Endometrial microvascular endothelial cells (primary cell): ENCODE results near the gene STAT1. TPM values are rescaled to one million over a fixed set of nuclear protein-coding genes. Genes with fewer than 3 reads are reported as not detected.

Experiments used
- in situ Hi-C: cut with HindIII; loops from 2 replicates; pipeline ENCODE4 v1.10.0; 2017; ENCODE audit warnings: low sequenced_read_pairs, low pct_unique_long_range_greater_than_20kb; ENCODE audit errors: inconsistent ontology term
- total RNA-seq: library from RNA; depleted of rRNA; stranded (reverse); fragments of >200 nt; gene quantifications from one replicate; pipeline ENCODE4 v1.2.3, GENCODE V29; 2015; ENCODE audit errors: inconsistent ontology term

STAT1 gene
- 65.8 TPM for total RNA-seq

DNA sequence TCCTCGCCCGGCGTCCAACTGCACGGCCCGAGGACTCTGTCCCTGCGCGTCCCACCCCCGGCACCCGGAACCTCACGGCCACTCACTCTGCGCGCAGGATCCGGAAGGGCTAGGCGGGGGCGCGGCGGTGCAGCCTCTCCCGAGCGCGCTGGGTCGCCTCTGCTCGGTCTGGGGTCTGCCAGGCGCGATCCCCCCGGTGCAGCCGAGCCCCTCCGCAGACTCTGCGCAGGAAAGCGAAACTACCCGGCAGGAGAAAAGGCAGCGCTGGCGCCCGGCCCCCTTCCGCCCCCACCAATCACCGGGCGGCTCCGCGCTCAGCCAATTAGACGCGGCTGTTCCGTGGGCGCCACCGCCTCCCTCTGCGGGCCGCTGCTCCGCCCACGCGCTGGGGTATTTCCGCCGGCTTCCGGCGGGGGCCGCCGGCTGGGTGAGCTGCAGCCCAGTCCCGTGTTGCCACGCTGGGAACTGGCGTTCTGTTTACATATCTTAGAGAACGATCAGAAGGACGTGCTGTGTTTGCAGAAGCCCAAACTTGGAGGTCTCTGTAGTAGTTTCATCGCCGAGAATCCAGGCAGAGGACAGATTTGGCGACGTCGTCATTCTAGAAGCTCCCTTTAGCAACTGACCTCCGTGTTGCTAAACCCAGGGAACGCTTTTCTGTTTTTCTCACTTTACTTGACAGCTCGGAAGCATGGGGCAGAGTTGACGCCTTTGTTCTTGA lies at the start of gene STAT1:
Gene STAT1, minus strand, starts transcription at position 240 of the 721 bp plus-strand sequence. CDS start 4,168 bp downstream, outside the sequence.
- in situ Hi-C loops, result no loop called here

DNA sequence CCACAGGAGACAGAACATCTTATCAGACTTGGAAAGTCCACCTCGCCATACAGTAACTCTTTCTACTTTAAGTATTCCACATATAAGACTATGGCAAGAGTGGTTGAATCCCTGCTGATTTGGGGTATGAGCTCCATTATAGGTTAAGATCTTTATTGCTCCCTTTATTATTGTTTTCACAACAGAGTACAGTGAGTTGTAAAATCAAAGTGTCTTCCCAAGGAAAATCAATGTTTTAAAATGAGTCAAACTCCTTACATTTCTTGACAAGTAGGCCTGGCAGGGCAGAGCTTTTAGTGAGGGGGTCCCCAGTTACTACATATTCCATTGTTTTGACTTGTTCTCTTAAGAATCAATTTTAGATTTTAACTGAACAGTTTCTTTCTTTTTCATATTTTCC lies 49.6 kb upstream of the STAT1 start:
- in situ Hi-C loops, result no loop called here

DNA sequence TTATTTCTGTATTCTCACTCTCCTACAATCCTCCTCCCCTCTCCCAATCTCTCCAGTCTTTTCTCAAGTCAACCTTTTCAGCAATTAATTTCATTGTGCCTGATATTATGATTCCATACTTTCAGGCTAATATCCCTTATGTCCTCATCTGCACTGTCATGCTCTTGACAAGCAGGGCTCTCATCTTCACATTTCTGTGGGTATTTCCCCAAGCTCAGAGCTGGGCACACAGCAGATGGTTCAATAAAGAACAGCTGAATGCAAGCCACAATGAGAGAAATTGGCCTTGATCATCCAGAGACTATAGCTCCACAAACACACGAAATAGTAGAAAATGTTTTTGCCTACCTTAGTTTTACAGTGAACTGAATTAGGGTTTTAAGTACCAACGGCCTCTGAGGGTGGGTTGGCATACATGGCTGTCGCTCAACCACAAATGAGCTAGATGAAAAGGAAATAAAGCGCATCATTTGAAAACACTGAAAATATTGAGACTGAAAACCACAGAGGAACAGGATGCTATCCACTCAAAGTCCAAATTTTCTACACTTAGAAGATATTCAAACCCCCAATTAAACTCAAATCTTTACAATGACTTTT lies 47.5 kb upstream of the STAT1 start:
- in situ Hi-C loops, result no loop called here

DNA sequence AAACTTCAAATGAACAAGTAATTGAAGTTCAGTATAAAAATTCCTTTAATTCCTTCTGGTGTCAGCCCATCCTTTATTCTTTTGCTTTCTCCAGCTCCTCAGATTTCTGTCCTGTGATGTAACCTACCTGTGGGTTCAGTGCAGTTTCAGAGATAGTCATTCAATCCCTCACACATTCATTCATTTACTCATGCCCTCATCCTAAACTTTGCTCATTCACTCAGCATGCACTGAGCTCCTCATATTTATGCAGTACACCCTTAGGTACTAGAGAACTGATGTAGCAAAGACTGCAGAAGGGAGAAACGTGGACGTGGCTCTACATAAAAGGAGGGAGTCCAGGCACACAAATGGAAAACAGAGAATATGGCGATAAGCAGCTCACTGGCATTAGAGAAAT lies 45.3 kb upstream of the STAT1 start:
- in situ Hi-C loops, result no loop called here

DNA sequence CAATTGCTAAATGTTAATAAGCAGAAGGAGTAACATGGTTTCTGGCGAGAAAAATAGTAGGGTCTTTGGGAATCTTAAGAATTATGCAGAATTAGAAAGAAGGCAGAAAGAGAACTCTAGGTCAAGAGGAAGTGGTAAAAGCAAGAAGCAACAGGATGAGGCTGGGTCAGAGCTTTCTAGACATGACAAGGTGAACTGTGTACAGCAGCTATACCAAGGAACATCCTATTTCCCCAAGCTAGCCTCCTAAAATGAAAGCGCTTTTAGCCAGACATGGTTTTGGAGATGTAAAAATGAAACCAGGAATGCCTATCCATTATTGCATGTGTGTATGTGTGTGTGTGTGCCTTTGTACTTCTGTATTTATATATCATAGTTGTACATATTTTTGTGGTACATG lies 42.3 kb upstream of the STAT1 start:
- in situ Hi-C loops, result no loop called here

DNA sequence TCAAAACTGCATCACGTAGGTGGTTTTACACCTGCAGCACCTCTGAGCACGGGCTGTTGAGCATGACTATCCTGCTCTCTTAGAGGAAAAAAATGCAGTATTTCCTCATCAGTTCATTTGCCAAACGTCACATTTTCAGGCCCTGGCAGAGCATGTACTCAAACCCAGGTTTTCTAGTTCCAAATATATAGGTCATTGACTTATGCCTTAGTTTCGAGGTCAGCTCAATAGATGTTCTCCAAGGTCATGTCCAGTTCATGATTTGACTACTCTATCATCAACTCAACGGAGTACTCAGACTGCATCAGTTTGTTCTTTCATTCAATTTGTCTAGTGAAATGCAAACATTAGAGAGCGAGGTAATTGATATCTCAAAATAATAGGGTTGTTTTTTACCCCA lies 39.3 kb upstream of the STAT1 start:
- in situ Hi-C loops, result no loop called here

DNA sequence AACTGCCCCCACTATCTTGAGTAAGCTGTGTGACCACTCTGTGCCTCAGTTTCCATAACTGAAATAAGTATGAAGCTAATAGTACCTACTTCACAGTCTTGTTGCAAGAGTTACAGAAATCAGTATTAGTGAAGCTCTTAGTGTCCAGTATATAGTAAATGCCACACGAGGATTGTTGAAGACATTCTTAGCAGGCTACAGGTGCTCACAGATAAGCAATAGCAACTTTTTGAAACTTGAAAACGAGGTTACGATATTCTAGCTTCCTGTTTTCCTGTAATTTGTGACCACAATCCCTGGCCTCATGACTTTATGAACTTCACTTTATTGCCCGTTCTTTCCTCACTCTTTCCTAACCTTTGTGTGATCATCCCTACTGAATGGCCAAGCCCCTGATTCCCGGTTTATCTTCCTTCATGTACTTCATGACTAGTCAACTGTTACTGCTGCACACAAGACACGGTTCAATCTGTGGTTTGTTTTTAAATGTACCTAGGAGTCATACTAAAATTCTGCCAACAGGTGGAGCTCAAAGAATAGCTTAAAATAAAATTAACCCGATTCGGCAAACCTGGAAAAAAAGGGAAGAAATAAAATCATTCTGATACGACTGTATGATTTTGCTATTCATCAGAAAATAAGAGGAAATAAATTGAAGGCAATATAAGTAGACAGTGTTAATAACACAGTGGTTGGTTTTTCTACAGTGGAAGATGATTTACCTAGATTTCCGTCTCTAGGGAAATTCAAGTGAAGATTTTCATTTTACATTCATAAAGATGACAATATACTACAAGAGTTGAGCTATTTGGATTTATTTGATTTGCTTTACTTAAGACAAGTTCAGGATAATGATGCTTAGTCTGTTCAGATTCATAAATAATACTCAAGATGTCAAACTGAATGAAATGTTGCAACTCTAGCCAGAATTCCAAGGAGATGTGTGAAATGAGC lies 38.1 kb upstream of the STAT1 start:
- in situ Hi-C loops, result no loop called here

DNA sequence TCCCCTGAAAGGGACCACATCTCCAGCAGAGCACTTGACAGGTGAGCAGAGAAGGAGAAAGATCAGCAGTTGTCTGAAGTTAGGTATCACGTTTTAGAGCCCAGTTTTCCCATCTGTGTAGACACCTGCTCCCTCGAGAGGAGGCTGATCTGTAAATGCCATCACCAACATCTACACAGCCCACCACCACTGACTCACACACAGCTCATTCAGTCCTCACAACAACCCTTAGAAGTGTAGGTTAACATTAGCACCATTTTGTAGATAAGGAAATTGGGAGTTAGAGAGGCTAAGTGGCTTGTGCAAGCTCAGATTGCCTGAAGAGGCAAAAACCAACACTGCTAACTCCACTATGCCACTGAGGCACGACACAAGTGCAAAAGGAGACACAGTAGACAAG lies 37.2 kb upstream of the STAT1 start:
- in situ Hi-C loops, result no loop called here

DNA sequence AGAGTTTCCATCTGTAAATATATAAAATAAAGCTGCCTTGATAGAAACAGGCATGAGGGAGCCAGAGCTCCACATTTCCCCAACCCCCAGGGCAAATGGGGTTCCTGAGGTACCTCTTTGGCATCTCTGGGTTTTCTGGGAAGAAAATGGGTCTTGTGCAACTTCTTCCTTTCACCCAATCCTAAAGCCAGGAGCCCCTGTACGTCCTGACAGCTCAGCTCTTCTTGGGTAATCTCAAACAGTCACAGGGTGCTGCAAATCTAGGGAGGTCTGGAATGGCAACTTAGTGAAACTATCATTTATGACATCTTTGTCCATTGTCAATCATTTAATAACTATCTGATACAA lies 36.6 kb upstream of the STAT1 start:
- in situ Hi-C loops, result no loop called here

DNA sequence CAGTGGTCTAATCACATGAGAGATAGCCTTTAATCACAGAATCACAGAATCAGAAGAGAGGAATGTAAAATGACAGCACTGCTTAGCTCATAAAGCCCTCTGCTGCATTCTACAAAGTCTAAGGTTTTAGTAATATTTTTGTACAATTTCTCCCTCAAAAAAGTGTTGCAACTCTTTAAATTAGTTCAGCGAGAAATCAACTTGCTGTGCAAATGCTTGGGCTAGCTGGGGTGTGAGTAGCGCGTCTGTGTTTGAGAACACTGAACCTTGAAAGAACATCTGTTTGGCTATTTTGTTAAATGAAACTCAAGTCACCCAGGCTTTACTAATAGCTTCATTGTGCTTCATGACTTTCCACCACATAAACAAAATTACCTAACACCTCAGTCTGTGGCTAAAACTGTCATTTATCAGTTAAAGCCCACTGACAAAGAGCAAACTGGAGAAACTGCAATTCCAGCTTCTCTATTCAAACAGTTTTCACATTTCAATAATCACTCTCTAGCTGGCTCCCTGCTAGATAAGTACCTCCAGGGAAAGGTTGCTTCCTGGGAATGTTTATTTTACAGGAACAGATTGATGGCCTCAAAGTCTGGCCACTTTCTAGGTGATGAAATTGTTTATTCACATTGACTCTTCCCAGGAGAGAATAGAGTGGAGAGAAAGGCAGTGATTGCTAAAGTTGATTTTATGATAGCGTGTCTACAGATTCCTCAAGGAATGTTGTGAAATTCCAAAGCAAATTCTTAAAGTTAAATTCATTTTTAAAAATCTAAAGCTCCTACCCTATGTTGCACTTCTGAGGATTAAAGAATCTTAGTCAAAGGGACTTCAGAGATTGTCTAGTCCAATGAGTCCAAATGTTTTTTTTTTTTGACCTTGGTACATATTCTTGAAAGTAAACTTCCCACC lies 36.0 kb upstream of the STAT1 start:
- in situ Hi-C loops, result loop anchor here (25.0 kb wide), 1 partner anchor 462 kb away; no protein-coding TSS in a partner anchor

DNA sequence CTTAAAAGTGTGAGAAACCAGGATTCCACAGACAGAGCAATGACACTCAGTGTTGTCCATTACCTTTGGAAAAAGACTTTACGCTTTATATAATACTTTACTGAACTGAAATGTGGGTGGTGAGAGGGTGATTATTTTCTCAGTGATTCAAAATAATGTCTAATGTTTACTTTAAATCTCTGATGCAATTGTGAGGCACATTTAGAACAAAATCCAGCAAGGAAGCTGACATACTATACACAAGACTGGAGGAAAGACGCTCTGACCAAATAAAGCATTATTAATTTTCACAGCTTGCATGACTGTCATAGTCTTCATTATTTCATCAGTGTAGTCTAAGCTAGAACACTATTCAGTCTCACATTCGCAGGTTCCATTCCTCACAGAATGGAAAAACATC lies 34.1 kb upstream of the STAT1 start:
- in situ Hi-C loops, result loop anchor here (25.0 kb wide), 1 partner anchor 464 kb away; no protein-coding TSS in a partner anchor

DNA sequence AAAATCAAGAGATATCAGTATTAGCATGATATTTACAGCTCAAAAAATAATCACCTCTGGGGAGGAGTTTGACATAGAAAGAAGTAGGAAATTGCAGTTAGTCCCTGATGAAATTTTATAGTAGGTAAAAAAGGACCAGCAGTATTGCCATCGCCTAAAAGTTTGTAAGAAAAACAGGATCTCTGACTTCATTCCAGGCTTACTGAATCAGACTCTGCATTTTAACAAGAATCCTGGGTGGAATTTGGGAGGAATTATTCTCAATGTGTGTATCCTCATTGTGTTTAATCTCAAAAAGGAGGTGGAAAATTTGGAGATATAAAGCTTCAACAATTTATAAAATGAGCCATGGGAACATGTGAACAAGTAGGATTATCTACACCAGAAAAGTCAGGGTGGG lies 31.2 kb upstream of the STAT1 start:
- in situ Hi-C loops, result loop anchor here (25.0 kb wide), 1 partner anchor 467 kb away; no protein-coding TSS in a partner anchor

DNA sequence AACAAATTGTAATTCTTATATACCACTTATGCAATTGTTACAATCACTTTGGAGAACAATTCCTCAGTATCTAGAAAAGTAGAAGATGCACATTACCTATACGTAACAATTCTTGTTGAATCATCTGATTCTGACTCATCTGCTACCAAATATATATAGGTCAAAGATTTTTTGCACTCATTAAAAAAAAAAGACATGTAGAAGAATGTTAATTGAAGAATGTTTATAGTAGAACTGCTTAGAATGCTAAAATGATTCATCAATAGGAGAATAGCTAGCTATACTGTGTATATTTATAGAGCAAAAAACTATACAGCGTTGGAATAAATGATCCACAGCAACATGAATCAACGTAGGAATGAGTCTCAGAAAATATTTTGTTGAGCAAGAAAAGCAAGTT lies 29.5 kb upstream of the STAT1 start:
- in situ Hi-C loops, result loop anchor here (25.0 kb wide), 1 partner anchor 469 kb away; no protein-coding TSS in a partner anchor

DNA sequence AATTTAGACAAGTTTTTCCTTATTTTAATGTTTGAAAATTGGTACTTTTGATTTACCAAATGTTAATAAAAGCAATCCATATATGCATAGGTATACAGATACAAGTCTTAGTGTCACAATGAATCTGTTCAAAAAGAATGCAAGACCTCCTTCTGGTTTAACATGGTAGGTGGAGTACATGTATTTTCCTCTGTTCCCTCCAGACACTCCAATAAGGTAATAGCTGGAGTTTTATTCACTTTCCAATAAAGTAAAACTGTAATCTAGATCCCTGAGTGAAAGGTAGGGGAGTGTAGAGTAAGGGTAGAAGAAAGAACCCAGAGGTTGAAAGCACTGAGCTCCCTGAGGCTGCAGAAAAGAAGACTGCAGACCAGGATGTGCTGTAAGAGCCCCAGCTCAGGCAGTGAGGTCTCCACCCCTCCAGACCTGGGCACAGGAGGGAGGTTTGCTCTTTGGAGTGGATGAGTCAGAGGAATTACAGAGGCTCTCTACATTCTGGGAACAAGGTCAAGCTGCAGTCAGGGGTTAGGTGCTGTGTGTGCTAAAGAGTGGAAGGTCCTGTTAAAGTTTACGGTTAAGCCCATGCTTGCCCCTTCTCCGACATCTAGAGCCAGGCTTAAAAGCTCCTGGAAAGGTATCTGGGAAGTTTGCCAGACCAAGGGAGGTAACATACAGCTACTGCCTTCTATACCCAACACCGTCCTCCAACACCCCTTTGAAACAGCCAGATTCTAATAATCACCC lies 27.6 kb upstream of the STAT1 start:
- in situ Hi-C loops, result loop anchor here (25.0 kb wide), 1 partner anchor 471 kb away; no protein-coding TSS in a partner anchor

DNA sequence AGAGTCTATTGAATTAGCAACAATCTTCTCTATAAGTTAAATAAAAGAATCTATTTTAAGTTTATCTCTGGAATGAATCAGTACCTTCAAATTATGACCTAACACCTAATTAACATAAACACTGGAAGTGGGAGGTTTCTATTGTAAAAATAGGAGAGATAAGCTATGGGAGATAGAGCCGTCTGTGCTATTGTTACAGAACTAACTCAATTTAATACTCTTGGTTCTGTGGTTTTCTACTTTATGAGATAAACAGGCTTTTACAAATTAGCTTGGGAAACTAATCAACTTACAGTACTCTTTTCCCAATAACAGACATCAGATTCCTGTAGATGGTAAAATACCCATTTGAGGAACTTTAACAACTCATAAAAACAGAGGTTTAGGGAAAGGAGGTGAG lies 25.6 kb upstream of the STAT1 start:
- in situ Hi-C loops, result loop anchor here (25.0 kb wide), 1 partner anchor 473 kb away; no protein-coding TSS in a partner anchor

DNA sequence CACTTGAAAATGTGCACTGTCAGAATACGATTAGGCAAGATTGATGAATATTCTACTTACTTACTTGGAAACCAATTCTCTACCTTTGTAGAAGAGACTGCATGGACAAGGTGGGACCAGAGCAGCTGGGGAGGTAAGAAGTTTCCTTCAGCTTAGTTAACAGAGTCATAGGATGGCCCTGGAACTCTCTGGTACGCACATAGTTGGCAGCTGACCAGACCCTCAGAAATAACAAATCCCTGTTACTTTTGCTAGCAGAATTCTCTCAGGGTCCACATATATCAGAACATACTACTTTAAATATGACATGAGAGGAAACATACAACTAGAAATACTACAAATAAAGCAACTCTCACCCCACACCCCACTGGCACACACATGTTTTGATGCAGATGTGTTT lies 24.8 kb upstream of the STAT1 start:
- in situ Hi-C loops, result loop anchor here (25.0 kb wide), 1 partner anchor 474 kb away; no protein-coding TSS in a partner anchor

DNA sequence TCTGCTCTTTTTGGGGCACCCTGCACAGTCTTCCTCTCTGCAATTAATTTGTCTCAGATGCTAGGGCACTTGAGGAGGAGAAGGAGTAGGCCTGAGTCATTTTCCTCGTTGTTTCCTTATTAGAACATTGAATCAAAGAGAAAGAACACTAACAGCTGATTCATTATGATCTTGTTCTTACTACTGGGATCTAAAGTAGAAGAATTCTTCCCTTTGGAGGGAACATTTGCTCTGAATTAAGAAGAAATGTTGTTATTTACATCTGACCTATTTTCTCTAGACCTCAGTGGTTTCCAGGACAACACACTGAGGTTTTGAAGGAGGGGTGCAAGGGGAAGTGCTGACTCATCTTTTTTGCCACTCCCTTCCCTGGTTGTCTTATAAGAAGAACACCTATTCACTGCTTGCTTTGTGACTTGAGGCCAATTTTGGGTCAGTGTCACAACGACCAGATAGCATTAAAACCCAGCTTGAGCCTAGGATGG lies 24.3 kb upstream of the STAT1 start:
- in situ Hi-C loops, result loop anchor here (25.0 kb wide), 1 partner anchor 474 kb away; no protein-coding TSS in a partner anchor
